Neuronal stem cell (in vitro differentiated cells): ENCODE results near the gene PPP2R3C.

Experiments used
- DNase-seq: peaks from one replicate; pipeline ENCODE4 v3.0.0-alpha.2; 2013; ENCODE audit warnings: low spot score
- H2AFZ ChIP-seq: one replicate; pipeline ENCODE4 v1.6.1; 2013; ENCODE audit warnings: mild to moderate bottlenecking, low read length, inconsistent platforms
- H2AK5ac ChIP-seq: 2 replicates; pipeline ENCODE4 v1.6.1; 2013; ENCODE audit warnings: low read depth, mild to moderate bottlenecking, inconsistent platforms, low read length, moderate library complexity, mixed read lengths
- H2BK120ac ChIP-seq: 2 replicates; pipeline ENCODE4 v1.6.1; 2013; ENCODE audit warnings: low read depth, mild to moderate bottlenecking, inconsistent platforms, low read length, moderate library complexity, mixed read lengths
- H2BK12ac ChIP-seq: one replicate; pipeline ENCODE4 v1.6.1; 2013; ENCODE audit warnings: low read length, inconsistent platforms
- H2BK15ac ChIP-seq: 2 replicates; pipeline ENCODE4 v1.6.1; 2013; ENCODE audit warnings: mild to moderate bottlenecking, low read length, inconsistent platforms, mixed read lengths
- H2BK5ac ChIP-seq: one replicate; pipeline ENCODE4 v1.6.1; 2013; ENCODE audit warnings: inconsistent platforms, mild to moderate bottlenecking, low read length, moderate library complexity
- H3K14ac ChIP-seq: one replicate; pipeline ENCODE4 v1.6.1; 2013; ENCODE audit warnings: low read length, inconsistent platforms
- H3K18ac ChIP-seq: 2 replicates; pipeline ENCODE4 v1.6.1; 2013; ENCODE audit warnings: low read length, inconsistent platforms
- H3K23ac ChIP-seq: 2 replicates; pipeline ENCODE4 v1.6.1; 2013; ENCODE audit warnings: low read depth, mild to moderate bottlenecking, mixed read lengths, low read length, inconsistent platforms; ENCODE audit not compliant: poor library complexity
- H3K27ac ChIP-seq: replicated peaks from 3 replicates; pipeline ENCODE4 v1.5.1; 2013; ENCODE audit warnings: low read length, inconsistent platforms
- H3K27me3 ChIP-seq, 3 experiments: 2 replicates each; pipeline ENCODE4 v1.6.1; 2013; ENCODE audit warnings: low read length in 3 of 3, mild to moderate bottlenecking in 2 of 3, inconsistent platforms in 1 of 3, low read depth in 1 of 3, mixed read lengths in 1 of 3, moderate library complexity in 1 of 3; ENCODE audit not compliant: control insufficient read depth in 3 of 3, insufficient read depth in 3 of 3
- H3K36me3 ChIP-seq, 2 donors: replicated peaks in 1 of 2; 2 replicates each; pipeline ENCODE4 v1.6.1; 2013; ENCODE audit warnings: low read length in 2 of 2; ENCODE audit not compliant: control insufficient read depth in 2 of 2, insufficient read depth in 2 of 2
- H3K4ac ChIP-seq: 2 replicates; pipeline ENCODE4 v1.6.1; 2013; ENCODE audit warnings: inconsistent platforms, mild to moderate bottlenecking, low read length, moderate library complexity
- H3K4me1 ChIP-seq, 2 donors: 1 replicate in 1 of 2; 2 replicates in 1 of 2; pipeline ENCODE4 v1.6.1; 2013; ENCODE audit warnings: low read length in 2 of 2, low read depth in 1 of 2; ENCODE audit not compliant: control insufficient read depth in 2 of 2, insufficient read depth in 1 of 2
- H3K4me2 ChIP-seq: one replicate; pipeline ENCODE4 v1.6.1; 2013; ENCODE audit warnings: mild to moderate bottlenecking, low read length, inconsistent platforms; ENCODE audit not compliant: insufficient read depth, poor library complexity, severe bottlenecking
- H3K4me3 ChIP-seq, 2 donors: 2 replicates each; pipeline ENCODE4 v1.5.1; 2013; ENCODE audit warnings: low read length in 2 of 2, mild to moderate bottlenecking in 2 of 2, inconsistent platforms in 1 of 2, moderate library complexity in 1 of 2
- H3K79me1 ChIP-seq: one replicate; pipeline ENCODE4 v1.6.1; 2013; ENCODE audit warnings: low read depth, mild to moderate bottlenecking, inconsistent platforms, low read length, moderate library complexity
- H3K9ac ChIP-seq: one replicate; pipeline ENCODE4 v1.6.1; 2013; ENCODE audit warnings: mild to moderate bottlenecking, low read depth, low read length, inconsistent platforms; ENCODE audit not compliant: poor library complexity
- H3K9me3 ChIP-seq, 2 donors: replicated peaks in 1 of 2; 2 replicates each; pipeline versions ENCODE3 to v1.6.1; 2013; ENCODE audit warnings: low read length in 2 of 2, mild to moderate bottlenecking in 2 of 2, inconsistent platforms in 1 of 2, low read depth in 1 of 2, mixed read lengths in 1 of 2, moderate library complexity in 1 of 2; ENCODE audit not compliant: control insufficient read depth in 2 of 2, insufficient read depth in 1 of 2
- H4K8ac ChIP-seq: one replicate; pipeline ENCODE4 v1.6.1; 2013; ENCODE audit warnings: low read depth, mild to moderate bottlenecking, inconsistent platforms, low read length, moderate library complexity
- H4K91ac ChIP-seq: one replicate; pipeline ENCODE4 v1.6.1; 2013; ENCODE audit warnings: low read length, low read depth, mild to moderate bottlenecking, inconsistent platforms; ENCODE audit not compliant: poor library complexity
- WGBS, 2 donors: extraction: QIAGEN DNeasy Blood & Tissue Kit; methylation state at CpG; one replicate each; pipeline ENCODE4 v1.1.7; 2013; ENCODE audit warnings: missing lambda C conversion rate in 2 of 2, mixed read lengths in 1 of 2; ENCODE audit not compliant: insufficient read length in 2 of 2, insufficient replicate concordance in 1 of 2; ENCODE audit errors: extremely low coverage in 2 of 2; 5-methylcytosine and 5-hydroxymethylcytosine counted together

The PPP2R3C gene

DNA sequence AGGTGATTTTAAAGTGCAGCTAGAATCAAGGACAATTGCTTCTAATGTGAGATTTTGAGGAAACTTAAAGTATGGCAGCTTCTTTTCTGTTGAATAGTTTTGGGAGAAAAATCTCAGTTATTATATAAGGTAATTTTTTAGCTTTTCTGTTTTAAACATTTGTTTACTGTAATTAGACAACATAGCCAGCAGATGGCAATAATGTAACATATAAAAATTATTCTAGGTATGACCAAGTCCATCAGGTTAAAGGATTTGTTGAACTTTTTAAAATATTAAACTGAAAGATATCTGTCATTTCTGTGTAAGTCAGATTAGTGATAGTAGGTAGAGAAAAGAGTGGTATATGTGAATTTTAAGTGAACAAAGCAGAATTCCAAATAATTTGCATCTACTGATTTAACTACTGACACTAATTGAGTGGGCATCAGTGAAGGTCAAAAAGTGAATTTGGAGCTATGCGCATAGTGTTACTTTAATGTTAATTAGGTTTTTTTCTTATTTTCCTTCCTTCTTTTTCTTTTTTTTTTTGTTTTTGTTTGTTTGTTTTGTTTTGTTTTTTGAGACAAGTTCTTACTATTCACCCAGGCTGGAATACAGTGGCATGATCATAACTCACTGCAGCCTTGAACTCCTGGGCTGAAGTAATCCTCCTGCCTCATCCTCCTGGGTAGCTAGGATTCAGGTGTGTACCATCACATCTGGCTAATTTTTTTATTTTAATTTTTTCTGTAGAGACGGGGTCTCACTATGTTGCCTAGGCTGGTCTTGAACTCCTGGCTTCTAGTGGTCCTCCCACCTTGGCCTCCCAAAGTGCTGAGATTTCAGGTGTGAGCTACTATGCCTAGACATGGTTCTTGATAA, 19.2 kb upstream of the PPP2R3C start:
- Histone ChIP-seq H3K79me1 (peaks cover 3% of the 10 kb centered on the region), H3K18ac (no peak overlapping the region), H3K27ac (no peak overlapping the region), H3K4me1 (no peaks in the 10 kb centered on the region), H3K4ac (no peak overlapping the region), H2BK15ac (no peak overlapping the region), H3K4me3 (no peak overlapping the region), H3K9ac (no peak overlapping the region), H2BK120ac (no peak overlapping the region), H3K14ac (no peak overlapping the region), H3K27me3 (no peaks in the 10 kb centered on the region), H2AK5ac (no peak overlapping the region), H3K4me2 (no peak overlapping the region), H3K9me3 (no peaks in the 10 kb centered on the region), H2AFZ (no peak overlapping the region), H4K8ac (no peak overlapping the region), H2BK12ac (no peak overlapping the region), H2BK5ac (no peak overlapping the region), H3K23ac (no peak overlapping the region), H3K36me3 (peaks cover under 1 to 2% of the 10 kb centered on the region in 2 donors), H4K91ac (no peak overlapping the region)
- no peak for DNase-seq
- WGBS, 2 donors, result no CpG with 5 or more reads among the region's 2 CpGs

DNA sequence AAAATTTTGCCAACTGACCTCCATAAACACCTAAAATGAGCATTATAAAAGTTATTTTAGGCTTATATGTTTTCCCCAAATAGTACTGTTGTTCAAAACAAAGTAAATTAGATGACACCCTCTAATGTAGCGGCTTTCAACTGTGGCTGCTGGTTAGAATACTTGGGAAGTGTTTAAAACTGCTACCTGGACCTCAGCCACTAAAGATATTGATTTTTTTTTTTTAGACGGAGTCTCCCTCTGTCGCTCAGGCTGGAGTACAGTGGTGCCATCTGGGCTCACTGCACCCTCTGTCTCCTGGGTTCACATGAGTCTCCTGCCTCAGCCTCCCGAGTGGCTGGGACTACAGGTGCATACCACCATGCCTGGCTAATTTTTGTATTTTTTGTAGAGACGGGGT, 16.8 kb upstream of the PPP2R3C start:
- Histone ChIP-seq H2BK120ac (no peak overlapping the region), H3K23ac (no peak overlapping the region), H3K4ac (no peak overlapping the region), H3K27ac (no peak overlapping the region), H2BK12ac (no peak overlapping the region), H4K91ac (no peak overlapping the region), H3K18ac (no peak overlapping the region), H3K9me3 (peaks cover 0 to 3% of the 10 kb centered on the region in 2 donors), H3K36me3 (peaks cover 5 to 19% of the 10 kb centered on the region in 2 donors), H3K27me3 (no peaks in the 10 kb centered on the region), H3K79me1 (peaks cover 2% of the 10 kb centered on the region), H3K9ac (no peak overlapping the region), H4K8ac (no peak overlapping the region), H2AFZ (no peak overlapping the region), H2BK5ac (no peak overlapping the region), H3K4me1 (no peaks in the 10 kb centered on the region), H3K4me2 (peak overlapping the region; percentile 11), H3K4me3 (no peak overlapping the region), H2BK15ac (no peak overlapping the region), H3K14ac (no peak overlapping the region), H2AK5ac (no peak overlapping the region)
- DNase-seq, result no peak
- WGBS, 2 donors, result no CpG with 5 or more reads among the region's 5 CpGs

DNA sequence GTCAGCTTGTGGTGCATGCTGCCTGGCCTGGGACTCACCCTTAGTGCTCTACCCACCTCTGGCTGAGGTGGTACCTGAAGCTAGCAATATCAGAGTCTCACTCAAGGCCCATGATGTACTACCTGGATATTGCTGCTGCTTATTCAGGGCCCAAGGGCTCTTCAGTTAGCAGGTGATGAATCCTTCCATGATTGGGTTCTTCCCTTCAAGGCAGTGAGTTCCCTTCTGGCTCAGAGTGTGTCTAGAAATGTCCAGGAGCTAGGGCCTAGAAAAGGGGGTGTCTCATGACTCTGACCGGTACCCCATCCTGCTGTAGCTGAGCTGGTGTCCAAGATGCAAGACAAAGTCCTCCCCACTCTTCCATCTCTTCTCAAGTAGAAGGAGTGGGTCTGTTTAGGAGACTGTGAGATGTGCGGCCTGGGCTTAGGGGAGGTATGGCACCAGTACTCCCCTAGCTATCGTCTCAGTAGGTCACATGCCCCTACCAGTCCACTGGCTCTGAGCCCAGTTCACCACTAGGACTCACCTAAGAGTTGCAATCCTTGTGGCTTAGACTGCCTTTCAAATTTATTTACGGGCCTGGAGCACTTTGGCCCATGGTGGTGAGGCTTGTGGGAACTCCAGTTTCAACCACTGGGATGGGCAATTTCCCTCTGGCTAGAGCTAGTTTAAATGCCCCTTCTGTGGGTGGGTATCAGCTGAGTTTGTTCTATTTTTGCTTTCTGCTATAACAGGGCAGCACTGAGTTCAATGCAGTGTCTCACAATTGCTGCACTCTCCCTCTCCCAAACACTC, 12.7 kb upstream of the PPP2R3C start:
- no peak overlapping the region for H2BK5ac ChIP-seq
- no peak overlapping the region for H3K4me2 ChIP-seq
- H4K91ac ChIP-seq, result no peak overlapping the region
- peaks cover 2% of the 10 kb centered on the region for H3K79me1 ChIP-seq
- H3K23ac ChIP-seq, result no peak overlapping the region
- peaks cover 0 to 13% of the 10 kb centered on the region in 2 donors for H3K9me3 ChIP-seq
- no peak overlapping the region for H3K14ac ChIP-seq
- no peaks in the 10 kb centered on the region for H3K27me3 ChIP-seq
- no peak overlapping the region for H2BK12ac ChIP-seq
- no peak overlapping the region for H3K4me3 ChIP-seq
- no peaks in the 10 kb centered on the region for H3K4me1 ChIP-seq
- H3K36me3 ChIP-seq, result peaks cover 5 to 37% of the 10 kb centered on the region in 2 donors
- H3K27ac ChIP-seq, result no peak overlapping the region
- H3K4ac ChIP-seq, result no peak overlapping the region
- H4K8ac ChIP-seq, result no peak overlapping the region
- no peak overlapping the region for H3K18ac ChIP-seq
- no peak overlapping the region for H2BK120ac ChIP-seq
- no peak overlapping the region for H3K9ac ChIP-seq
- WGBS, 2 donors, result no CpG with 5 or more reads among the region's 4 CpGs
- H2AK5ac ChIP-seq, result no peak overlapping the region
- no peak overlapping the region for H2BK15ac ChIP-seq
- no peak for DNase-seq
- H2AFZ ChIP-seq, result no peak overlapping the region
